Retinal pigment epithelial cell (primary cell): ENCODE results near the gene VNN1.

ENCODE experiments used
- DNase-seq: peaks from one replicate; pipeline ENCODE4 v3.0.0-alpha.2; 2010; ENCODE audit warnings: low read depth
- H3K4me3 ChIP-seq: 2 replicates; pipeline ENCODE4 v1.5.1; 2011; ENCODE audit warnings: mild to moderate bottlenecking, low read length, control low read depth, moderate library complexity
- CTCF ChIP-seq: conservative IDR thresholded peaks from 2 replicates; pipeline ENCODE4 v1.5.1; 2011; ENCODE audit warnings: low read depth, low read length, control low read depth, inconsistent platforms

VNN1 gene

GRCh38 chr6:132734694-132735236 is 20.9 kb upstream of the VNN1 start:
- H3K4me3 ChIP-seq, result no peak overlapping the region
- peak; percentile 45 for DNase-seq
- peak; percentile 50 for TF ChIP-seq CTCF

GRCh38 chr6:132733814-132734213 is 20.0 kb upstream of the VNN1 start:
- no peak overlapping the region for H3K4me3 ChIP-seq
- no peak for TF ChIP-seq CTCF
- no peak for DNase-seq

DNA sequence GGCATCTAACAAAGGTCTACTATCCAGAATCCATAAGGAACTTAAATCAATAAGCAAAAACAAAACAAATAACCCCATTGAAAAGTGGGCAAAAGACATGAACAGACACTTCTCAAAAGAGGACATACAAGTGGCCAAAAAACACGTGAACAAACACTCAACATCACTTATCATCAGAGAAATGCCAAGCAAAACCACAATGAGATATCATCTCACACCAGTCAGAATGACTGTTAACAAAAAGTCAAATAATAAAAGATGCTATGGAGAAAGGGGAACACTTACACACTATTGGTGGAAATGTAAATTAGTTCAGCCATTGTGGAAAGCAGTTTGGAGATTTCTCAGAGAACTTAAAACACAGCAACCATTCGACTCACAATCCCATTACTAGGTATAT is 19.4 kb upstream of the VNN1 start:
- no peak for TF ChIP-seq CTCF

GRCh38 chr6:132731086-132731485 is 17.2 kb upstream of the VNN1 start:
- no peak for DNase-seq
- no peak overlapping the region for H3K4me3 ChIP-seq
- no peak for TF ChIP-seq CTCF

More for the DNA sequence above, 19.4 kb upstream of the VNN1 start:
- no peak for DNase-seq
- no peak overlapping the region for H3K4me3 ChIP-seq

GRCh38 chr6:132730560-132730959 is 16.7 kb upstream of the VNN1 start:
- no peak overlapping the region for H3K4me3 ChIP-seq
- no peak for TF ChIP-seq CTCF
- DNase-seq, result peak; percentile 37

GRCh38 chr6:132728616-132729015 is 14.8 kb upstream of the VNN1 start:
- DNase-seq, result no peak
- TF ChIP-seq CTCF, result no peak
- H3K4me3 ChIP-seq, result no peak overlapping the region

GRCh38 chr6:132726608-132726975 is 12.7 kb upstream of the VNN1 start:
- TF ChIP-seq CTCF, result no peak
- no peak overlapping the region for H3K4me3 ChIP-seq
- no peak for DNase-seq
